Measurements from ENCODE around the gene SKIC8.
"Not testable (repeated sequence)": the region's sequence is repeated elsewhere in the genome, so short reads cannot be mapped to it uniquely, and the experiment has no call there.

The SKIC8 gene

DNA sequence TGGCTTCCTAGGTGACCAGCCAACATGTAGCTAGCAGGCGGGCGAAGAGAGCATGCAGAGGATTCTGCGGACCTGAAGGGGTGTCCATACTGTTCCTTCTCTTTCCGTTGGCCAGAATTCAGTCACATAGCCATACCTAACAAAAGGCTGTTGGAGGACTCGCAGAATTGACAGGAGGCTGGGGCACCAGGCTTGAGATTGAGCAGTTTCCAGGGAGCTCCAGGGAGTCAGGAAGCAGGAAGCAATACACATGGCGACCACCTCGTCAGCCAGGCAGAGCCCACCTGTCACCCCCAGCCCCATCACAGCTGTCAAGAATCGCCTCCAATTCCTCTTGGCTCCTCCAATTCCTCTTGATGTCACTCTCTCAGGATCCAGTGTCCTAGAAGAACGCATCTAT is 48.3 kb downstream of the SKIC8 start:
- TF ChIP-seq, protein P1, sequence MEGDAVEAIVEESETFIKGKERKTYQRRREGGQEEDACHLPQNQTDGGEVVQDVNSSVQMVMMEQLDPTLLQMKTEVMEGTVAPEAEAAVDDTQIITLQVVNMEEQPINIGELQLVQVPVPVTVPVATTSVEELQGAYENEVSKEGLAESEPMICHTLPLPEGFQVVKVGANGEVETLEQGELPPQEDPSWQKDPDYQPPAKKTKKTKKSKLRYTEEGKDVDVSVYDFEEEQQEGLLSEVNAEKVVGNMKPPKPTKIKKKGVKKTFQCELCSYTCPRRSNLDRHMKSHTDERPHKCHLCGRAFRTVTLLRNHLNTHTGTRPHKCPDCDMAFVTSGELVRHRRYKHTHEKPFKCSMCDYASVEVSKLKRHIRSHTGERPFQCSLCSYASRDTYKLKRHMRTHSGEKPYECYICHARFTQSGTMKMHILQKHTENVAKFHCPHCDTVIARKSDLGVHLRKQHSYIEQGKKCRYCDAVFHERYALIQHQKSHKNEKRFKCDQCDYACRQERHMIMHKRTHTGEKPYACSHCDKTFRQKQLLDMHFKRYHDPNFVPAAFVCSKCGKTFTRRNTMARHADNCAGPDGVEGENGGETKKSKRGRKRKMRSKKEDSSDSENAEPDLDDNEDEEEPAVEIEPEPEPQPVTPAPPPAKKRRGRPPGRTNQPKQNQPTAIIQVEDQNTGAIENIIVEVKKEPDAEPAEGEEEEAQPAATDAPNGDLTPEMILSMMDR (IDR thresholded peaks at IDR 0.05; ENCODE audit: extremely low read depth, missing control alignments): no peak
- DNase-seq (ENCODE audit: low spot score): no peak

- no peak for DNase-seq (ENCODE audit: low spot score)
- TF ChIP-seq, protein P1 (IDR thresholded peaks at IDR 0.05; ENCODE audit: extremely low read depth, missing control alignments): no peak
Observed at GRCh38 chr15:78249131-78249530, 50.3 kb downstream of the SKIC8 start.

DNA sequence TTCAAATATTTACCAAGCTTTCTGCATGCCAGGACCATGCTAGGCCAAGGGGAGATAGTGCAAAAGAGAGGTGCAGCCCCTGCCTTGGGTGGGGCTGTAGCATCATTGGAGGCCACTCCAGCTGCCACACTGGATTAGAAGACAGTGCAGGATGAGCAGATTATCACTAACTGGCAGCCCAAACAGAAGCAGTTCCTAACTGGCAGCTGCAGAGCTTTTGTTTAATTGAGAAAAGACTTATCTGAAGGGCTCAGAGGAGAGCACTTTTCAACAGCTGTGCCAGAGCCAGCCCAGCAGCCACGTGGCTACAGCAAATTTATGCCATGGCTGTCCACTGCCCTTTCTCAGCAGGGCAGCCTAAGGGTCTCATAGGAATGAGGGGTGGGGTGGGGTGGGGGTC is 51.5 kb downstream of the SKIC8 start:
- TF ChIP-seq, protein P1 (IDR thresholded peaks at IDR 0.05; ENCODE audit: extremely low read depth, missing control alignments): no peak
- no peak for DNase-seq (ENCODE audit: low spot score)

DNA sequence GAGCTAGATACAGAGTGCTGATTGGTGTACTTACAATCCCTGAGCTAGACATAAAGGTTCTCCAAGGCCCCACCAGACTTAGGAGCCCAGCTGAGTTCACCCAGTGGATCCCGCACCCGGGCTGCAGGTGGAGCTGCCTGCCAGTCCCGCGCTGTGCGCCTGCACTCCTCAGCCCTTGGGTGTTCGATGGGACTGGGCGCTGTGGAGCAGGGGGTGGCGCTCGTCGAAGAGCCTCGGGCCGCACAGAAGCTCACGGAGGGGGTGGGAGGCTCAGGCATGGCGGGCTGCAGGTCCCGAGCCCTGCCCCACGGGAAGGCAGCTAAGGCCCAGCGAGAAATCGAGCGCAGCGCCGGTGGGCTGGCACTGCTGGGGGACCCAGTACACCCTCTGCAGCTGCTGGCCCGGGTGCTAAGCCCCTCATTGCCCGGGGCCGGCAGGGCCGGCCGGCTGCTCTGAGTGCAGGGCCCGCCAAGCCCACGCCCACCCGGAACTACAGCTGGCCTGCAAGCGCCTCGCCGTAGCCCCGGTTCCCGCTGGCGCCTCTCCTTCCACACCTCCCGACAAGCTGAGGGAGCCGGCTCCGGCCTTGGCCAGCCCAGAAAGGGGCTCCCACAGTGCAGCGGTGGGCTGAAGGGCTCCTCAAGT is 53.3 kb downstream of the SKIC8 start:
- not testable (repeated sequence) for DNase-seq (ENCODE audit: low spot score)

GRCh38 chr15:78245392-78245791 is 54.0 kb downstream of the SKIC8 start:
- not testable (repeated sequence) for DNase-seq (ENCODE audit: low spot score)

GRCh38 chr15:78244893-78245292 is 54.5 kb downstream of the SKIC8 start:
- no peak for DNase-seq (ENCODE audit: low spot score)
- TF ChIP-seq, protein P1 (IDR thresholded peaks at IDR 0.05; ENCODE audit: extremely low read depth, missing control alignments): no peak

GRCh38 chr15:78244101-78244500 is 55.3 kb downstream of the SKIC8 start:
- TF ChIP-seq, protein P1 (IDR thresholded peaks at IDR 0.05; ENCODE audit: extremely low read depth, missing control alignments): no peak
- no peak for DNase-seq (ENCODE audit: low spot score)

DNA sequence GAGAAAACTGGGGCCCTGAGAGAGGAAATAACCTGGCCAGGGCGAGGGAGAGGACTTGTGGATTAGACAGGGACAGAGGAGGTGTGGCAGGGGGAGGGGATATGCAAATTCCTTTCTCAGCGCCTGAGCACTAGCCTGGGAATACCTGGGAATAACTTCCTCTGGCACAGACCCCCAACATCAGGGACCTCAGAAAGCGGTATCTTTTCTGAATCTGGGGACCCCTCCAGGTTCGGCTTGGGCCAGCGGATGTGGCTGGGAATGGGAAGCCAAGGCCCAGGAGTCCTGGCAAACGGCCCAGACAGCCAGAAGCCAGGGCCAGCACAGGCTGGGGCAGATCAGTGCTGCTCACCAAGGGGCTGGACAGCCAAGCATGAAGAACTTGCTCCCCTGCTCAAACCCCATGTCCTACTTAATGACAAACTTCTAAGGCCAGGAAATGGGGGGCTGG is 55.9 kb downstream of the SKIC8 start:
- TF ChIP-seq, protein P1 (IDR thresholded peaks at IDR 0.05; ENCODE audit: extremely low read depth, missing control alignments): no peak
- no peak for DNase-seq (ENCODE audit: low spot score)
